Measurements from ENCODE around the gene HNF1A.

DNA sequence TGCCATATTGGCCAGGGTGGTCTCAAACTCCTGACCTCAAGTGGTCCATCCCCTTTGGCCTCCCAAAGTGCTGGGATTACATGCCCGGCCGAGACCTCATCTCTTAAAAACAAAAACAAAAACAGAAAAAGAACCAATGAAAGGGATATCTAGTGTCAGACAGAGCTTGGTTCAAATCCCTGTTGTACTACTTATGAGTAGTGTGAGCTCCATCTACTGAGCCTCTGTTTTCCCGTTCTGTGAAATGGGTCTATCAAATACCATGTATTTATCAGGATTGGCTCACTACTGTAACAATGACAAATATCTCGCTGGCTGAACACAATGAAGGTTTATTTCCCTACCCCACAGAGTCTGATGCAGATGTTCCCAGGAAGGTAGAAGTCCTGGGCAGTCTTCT lies 36.9 kb upstream of the HNF1A start:
- TF ChIP-seq, protein P1, sequence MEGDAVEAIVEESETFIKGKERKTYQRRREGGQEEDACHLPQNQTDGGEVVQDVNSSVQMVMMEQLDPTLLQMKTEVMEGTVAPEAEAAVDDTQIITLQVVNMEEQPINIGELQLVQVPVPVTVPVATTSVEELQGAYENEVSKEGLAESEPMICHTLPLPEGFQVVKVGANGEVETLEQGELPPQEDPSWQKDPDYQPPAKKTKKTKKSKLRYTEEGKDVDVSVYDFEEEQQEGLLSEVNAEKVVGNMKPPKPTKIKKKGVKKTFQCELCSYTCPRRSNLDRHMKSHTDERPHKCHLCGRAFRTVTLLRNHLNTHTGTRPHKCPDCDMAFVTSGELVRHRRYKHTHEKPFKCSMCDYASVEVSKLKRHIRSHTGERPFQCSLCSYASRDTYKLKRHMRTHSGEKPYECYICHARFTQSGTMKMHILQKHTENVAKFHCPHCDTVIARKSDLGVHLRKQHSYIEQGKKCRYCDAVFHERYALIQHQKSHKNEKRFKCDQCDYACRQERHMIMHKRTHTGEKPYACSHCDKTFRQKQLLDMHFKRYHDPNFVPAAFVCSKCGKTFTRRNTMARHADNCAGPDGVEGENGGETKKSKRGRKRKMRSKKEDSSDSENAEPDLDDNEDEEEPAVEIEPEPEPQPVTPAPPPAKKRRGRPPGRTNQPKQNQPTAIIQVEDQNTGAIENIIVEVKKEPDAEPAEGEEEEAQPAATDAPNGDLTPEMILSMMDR (IDR thresholded peaks at IDR 0.05), result no peak
- TF ChIP-seq EZH2phosphoT487 (IDR thresholded peaks at IDR 0.05), result no peak
- no peak for TF ChIP-seq EZH2 (IDR thresholded peaks at IDR 0.05)

Measured in neural progenitor cell (in vitro differentiated cells).